GM18502 (cell line): ENCODE measurements around the gene SAMD11.
"Not testable (repeated sequence)": the region's sequence is repeated elsewhere in the genome, so short reads cannot be mapped to it uniquely, and the experiment has no call there.

Source experiments
- ATAC-seq: cut with Tn5 transposase; IDR thresholded peaks from one replicate; pipeline ENCODE4 v1.9.1; 2021; ENCODE audit warnings: mild to moderate bottlenecking; ENCODE audit not compliant: unreplicated experiment, poor library complexity

Gene SAMD11

DNA sequence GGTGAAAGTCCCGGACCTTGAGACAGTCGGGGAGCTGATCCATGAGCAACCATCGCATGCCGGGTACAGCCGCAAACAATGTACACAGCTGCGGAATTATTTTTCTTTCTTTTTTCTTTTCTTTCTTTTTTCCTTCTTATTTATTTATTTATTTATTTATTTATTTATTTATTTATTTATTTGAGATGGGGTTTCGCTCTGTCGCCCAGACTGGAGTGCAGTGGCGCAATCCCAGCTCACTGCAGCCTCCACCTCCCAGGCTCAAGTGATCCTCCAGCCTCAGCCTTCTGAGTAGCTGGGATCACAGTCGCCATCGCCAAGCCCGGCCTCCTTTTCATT lies 60.7 kb downstream of the SAMD11 start:
- no peak for ATAC-seq

DNA sequence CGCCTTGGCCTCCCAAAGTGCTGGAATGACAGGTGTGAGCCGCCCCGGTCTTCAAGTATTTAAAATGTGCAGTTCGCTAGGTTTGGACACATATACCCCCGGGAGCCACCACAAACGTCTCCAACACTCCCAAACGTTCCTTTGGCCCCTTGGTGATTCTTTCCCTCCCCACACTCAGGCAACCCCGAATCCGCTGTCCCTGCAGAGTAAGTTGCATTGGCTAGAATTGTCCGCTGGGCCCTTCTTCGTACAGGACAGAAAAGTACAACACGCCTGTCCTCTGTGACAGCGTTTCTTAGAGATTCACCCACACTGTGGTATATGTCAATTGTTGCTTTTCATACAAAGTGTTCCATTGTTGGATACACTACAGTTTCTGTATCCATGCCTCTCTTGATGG lies 61.4 kb downstream of the SAMD11 start:
- ATAC-seq, result no peak

DNA sequence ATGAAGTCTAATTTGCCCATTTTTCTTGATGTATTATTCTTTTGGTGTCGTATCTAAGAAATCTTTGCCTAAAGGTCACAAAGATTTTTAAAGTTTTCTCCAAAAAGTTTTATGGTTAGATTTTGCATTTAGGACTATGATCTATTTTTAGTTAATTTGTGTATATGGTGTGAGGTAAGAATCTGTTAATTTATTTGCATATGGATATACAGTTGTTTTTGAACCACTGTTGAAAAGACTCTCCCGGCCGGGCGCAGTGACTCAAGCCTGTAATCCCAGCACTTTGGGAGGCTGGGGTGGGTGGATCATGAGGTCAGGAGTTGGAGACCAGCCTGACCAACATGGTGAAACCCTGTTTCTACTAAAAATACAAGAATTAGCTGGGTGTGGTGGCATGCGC lies 64.3 kb downstream of the SAMD11 start:
- ATAC-seq, result not testable (repeated sequence)

DNA sequence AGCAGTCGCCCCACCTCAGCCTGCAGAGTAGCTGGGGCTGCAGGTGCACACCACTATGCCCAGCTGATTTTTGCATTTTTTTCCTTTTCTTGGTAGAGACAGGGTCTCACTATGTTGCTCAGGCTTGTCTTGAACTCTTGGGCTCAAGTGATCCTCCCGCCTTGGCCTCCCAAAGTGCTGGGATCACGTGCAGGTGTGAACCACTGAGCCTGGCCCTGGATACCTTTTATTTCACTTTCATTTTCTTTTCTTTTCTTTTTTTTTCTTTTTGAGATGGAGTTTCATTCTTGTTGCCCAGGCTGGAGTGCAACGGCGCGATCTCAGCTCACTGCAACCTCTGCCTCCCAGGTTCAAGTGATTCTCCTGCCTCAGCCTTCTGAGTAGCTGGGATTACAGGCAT lies 67.6 kb downstream of the SAMD11 start:
- ATAC-seq, result not testable (repeated sequence)

DNA sequence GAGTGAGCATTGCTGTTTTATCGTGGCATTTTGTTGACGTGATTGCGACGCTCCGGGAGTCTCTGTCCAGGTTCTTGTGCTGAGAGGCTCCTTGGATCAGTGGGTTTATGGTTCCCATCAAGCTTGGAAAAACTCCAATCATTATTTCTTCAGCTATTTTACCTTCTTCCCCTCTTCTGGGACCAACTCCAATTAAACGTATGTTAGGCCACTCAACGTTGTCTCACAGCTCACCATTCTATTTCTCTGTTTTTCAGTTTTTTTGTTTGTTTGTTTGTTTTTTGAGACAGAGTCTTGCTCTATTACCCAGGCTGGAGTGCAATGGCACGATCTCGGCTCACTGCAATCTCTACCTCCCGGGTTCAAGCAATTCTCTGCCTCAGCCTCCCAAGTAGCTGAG lies 68.2 kb downstream of the SAMD11 start:
- ATAC-seq, result no peak

DNA sequence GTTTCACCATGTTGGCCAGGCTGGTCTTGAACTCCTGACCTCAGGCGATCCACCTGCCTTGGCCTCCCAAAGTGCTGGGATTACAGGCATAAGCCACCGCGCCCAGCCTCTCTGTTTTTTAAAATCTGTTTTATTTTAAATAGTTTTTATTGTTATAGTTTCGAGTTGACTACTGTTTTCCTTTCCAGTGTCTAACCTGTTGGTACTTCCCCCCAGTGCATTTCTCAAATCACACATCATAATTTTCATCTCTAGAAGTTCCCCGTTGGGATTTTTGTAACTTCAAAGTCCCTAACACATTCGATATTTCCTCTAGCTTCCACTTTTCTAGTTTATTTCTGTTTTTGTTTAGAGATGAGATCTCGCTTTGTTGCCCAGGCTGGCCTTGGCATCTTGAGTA lies 68.6 kb downstream of the SAMD11 start:
- no peak for ATAC-seq

DNA sequence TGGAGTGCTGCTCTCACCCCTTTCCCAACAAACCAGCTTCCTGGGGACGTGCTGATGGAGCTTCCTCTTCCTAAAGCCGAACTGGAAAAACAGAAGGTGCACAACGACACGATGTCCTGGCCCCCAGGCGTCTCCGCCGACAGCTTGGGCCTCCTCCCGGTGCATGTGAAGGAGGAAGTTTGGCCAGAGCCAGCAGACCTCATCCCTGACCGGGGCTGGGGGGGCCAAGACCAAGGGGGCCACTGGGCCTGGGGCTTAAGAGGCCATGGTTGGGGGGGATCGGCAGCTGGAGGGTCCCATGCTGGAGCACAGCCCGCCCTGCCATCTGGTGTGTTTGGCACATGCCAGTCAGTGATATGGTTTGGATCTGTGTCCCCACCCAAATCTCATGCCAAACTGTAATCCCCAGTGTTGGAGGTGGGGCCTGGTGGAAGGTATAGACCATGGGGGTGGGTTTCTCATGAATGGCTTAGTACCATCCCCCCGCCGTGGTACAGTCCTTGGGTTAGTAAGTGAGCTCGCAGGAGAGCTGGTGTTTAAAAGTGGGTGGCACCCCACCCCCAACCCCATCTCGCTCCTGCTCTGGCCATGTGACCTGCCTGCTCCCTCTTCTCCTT lies 69.8 kb downstream of the SAMD11 start:
- ATAC-seq, result no peak
